Measurements from ENCODE around the gene ACTR2. TPM values are rescaled to one million over a fixed set of nuclear protein-coding genes. Genes with fewer than 3 reads are reported as not detected.

The ACTR2 gene
- total RNA-seq, 2 donors from 2014 or later: 75.9 to 131 TPM

- H3K27ac ChIP-seq: no peak overlapping the region
- ATAC-seq (ENCODE audit: insufficient number of reproducible peaks, low FRiP score, low read depth): no peak
- no peak for TF ChIP-seq CTCF (IDR thresholded peaks at IDR 0.05)
Observed at GRCh38 chr2:65291216-65292105, 63.8 kb downstream of the ACTR2 start.

GRCh38 chr2:65292106-65292400 is 64.4 kb downstream of the ACTR2 start:
- H3K9me3 ChIP-seq: no peaks in the 10 kb centered on the region
- H3K4me1 ChIP-seq (ENCODE audit: control insufficient read depth in 1 of 2, low read depth in 2 of 2): no peaks in the 10 kb centered on the region
- H3K4me3 ChIP-seq: no peak overlapping the region
- no peak for DNase-seq (ENCODE audit: low spot score)
- TF ChIP-seq CTCF (IDR thresholded peaks at IDR 0.05): no peak
- H3K27ac ChIP-seq: no peak overlapping the region
- no peaks in the 10 kb centered on the region for H3K27me3 ChIP-seq (replicated peaks; ENCODE audit: insufficient read depth)
- H3K36me3 ChIP-seq: no peaks in the 10 kb centered on the region
- ATAC-seq (ENCODE audit: insufficient number of reproducible peaks, low FRiP score, low read depth): no peak

More at GRCh38 chr2:65291216-65292105, 63.8 kb downstream of the ACTR2 start:
- no peaks in the 10 kb centered on the region for H3K9me3 ChIP-seq
- no peaks in the 10 kb centered on the region for H3K36me3 ChIP-seq
- H3K27me3 ChIP-seq (replicated peaks; ENCODE audit: insufficient read depth): no peaks in the 10 kb centered on the region
- no peaks in the 10 kb centered on the region for H3K4me1 ChIP-seq (ENCODE audit: control insufficient read depth in 1 of 2, low read depth in 2 of 2)
- DNase-seq (ENCODE audit: low spot score): no peak
- H3K4me3 ChIP-seq: no peak overlapping the region

GRCh38 chr2:65292461-65293011 is 64.9 kb downstream of the ACTR2 start:
- no peaks in the 10 kb centered on the region for H3K36me3 ChIP-seq
- ATAC-seq (ENCODE audit: insufficient number of reproducible peaks, low FRiP score, low read depth) (no peak), DNase-seq (ENCODE audit: low spot score) (no peak)
- no peak for TF ChIP-seq CTCF (IDR thresholded peaks at IDR 0.05)
- H3K27ac ChIP-seq: no peak overlapping the region
- no peaks in the 10 kb centered on the region for H3K4me1 ChIP-seq (ENCODE audit: control insufficient read depth in 1 of 2, low read depth in 2 of 2)
- no peaks in the 10 kb centered on the region for H3K27me3 ChIP-seq (replicated peaks; ENCODE audit: insufficient read depth)
- H3K9me3 ChIP-seq: no peaks in the 10 kb centered on the region
- H3K4me3 ChIP-seq: no peak overlapping the region

GRCh38 chr2:65293376-65293775 is 65.7 kb downstream of the ACTR2 start:
- ATAC-seq (ENCODE audit: insufficient number of reproducible peaks, low FRiP score, low read depth) (no peak), DNase-seq (ENCODE audit: low spot score) (no peak)
- H3K36me3 ChIP-seq: no peaks in the 10 kb centered on the region
- no peaks in the 10 kb centered on the region for H3K4me1 ChIP-seq (ENCODE audit: control insufficient read depth in 1 of 2, low read depth in 2 of 2)
- TF ChIP-seq CTCF (IDR thresholded peaks at IDR 0.05): no peak
- H3K9me3 ChIP-seq: no peaks in the 10 kb centered on the region
- H3K4me3 ChIP-seq: no peak overlapping the region
- H3K27ac ChIP-seq: no peak overlapping the region
- H3K27me3 ChIP-seq (replicated peaks; ENCODE audit: insufficient read depth): no peaks in the 10 kb centered on the region

GRCh38 chr2:65294136-65294535 is 66.5 kb downstream of the ACTR2 start:
- no peaks in the 10 kb centered on the region for H3K36me3 ChIP-seq
- H3K4me1 ChIP-seq (ENCODE audit: control insufficient read depth in 1 of 2, low read depth in 2 of 2): no peaks in the 10 kb centered on the region
- H3K27ac ChIP-seq: no peak overlapping the region
- H3K9me3 ChIP-seq: no peaks in the 10 kb centered on the region
- H3K27me3 ChIP-seq (replicated peaks; ENCODE audit: insufficient read depth): no peaks in the 10 kb centered on the region
- no peak for TF ChIP-seq CTCF (IDR thresholded peaks at IDR 0.05)
- H3K4me3 ChIP-seq: no peak overlapping the region
- no peak for ATAC-seq (ENCODE audit: insufficient number of reproducible peaks, low FRiP score, low read depth)
- DNase-seq (ENCODE audit: low spot score): no peak
